Activated naive CD4-positive, alpha-beta T cell treated with anti-CD3 and anti-CD28 coated beads, Interleukin-2, amount 50 U/mL, for 24 hours (primary cell): Measurements from ENCODE around the gene CAMK4.
"Not testable (repeated sequence)": the region's sequence is repeated elsewhere in the genome, so short reads cannot be mapped to it uniquely, and the experiment has no call there.

ENCODE experiments used
- H3K27ac Mint-ChIP-seq: one replicate; pipeline ENCODE4 v1.8.0; 2021; ENCODE audit warnings: mild to moderate bottlenecking, mixed read lengths
- H3K27me3 Mint-ChIP-seq: one replicate; pipeline ENCODE4 v1.8.0; 2021; ENCODE audit warnings: mixed read lengths
- H3K36me3 Mint-ChIP-seq: one replicate; pipeline ENCODE4 v1.8.0; 2021; ENCODE audit warnings: mixed read lengths
- H3K4me1 Mint-ChIP-seq: one replicate; pipeline ENCODE4 v1.8.0; 2021; ENCODE audit warnings: mixed read lengths
- H3K4me3 Mint-ChIP-seq: one replicate; pipeline ENCODE4 v1.8.0; 2021; ENCODE audit warnings: mild to moderate bottlenecking, mixed read lengths
- H3K9me3 Mint-ChIP-seq: one replicate; pipeline ENCODE4 v1.8.0; 2021; ENCODE audit warnings: mixed read lengths

Gene CAMK4

DNA sequence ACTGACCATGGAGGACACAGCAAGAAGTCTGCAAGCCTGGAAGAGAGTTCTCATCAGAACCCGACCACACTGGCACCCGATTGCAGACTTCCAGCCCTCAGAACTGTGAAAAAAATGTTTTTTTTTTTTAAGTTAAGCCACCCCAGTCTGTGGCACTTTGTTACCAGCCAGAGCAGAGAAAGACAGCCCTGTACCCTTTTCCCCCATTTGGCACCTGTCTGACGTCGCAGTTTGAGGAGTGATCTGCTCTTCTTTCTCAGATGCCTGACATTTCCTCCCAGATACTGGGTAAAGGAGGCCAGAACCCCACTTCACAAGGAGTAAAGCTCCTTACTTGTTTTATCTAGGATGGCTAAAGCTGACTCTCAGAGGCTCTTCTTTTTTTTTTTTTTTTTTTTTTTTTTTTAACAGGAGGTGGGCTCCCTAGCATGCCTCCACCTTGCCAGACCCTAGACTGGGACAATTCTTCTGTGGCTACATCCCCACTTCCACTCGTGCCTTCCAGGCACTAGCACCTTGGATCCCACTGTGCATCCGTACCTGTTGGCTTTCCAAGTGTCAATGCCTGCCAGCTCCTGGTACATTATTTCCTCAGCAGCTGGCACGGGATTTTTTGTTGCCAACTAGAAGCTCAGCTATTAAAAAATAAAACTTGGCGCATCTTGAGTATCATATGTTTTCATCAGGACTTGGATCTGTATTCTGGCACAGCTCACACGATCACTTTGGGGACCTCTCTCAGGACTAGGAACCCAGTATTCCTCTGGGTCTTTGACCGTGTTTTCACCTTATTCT lies 14.4 kb downstream of the CAMK4 start:
- Mint-ChIP-seq H3K4me3 (peak overlapping the region; percentile 88), H3K9me3 (no peaks in the 10 kb centered on the region), H3K27ac (peak overlapping the region; percentile 99), H3K4me1 (peaks cover 99% of the 10 kb centered on the region), H3K36me3 (peaks cover 9% of the 10 kb centered on the region), H3K27me3 (no peaks in the 10 kb centered on the region)

DNA sequence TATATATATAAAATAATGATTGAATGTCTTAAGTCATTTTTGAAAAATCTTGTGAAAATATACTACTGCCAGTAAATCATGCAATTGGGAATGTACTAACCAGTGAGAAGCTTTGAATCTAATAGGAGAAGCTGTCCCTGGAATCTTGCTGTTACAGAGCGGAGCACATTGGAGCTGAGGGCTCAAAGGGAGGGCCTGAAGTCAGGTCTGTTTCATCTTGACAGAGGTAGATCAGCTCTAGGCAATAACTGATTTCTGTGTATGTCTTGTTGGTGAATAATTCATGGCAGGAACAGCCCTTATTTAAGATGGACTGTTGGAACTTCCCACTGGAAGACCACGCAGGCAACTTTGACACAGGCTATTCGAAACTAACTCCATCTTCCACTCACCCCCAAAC lies 17.5 kb downstream of the CAMK4 start:
- Mint-ChIP-seq H3K27ac (peak overlapping the region; percentile 69), H3K4me3 (peak overlapping the region; percentile 31), H3K9me3 (no peaks in the 10 kb centered on the region), H3K4me1 (peaks cover 92% of the 10 kb centered on the region), H3K36me3 (peaks cover 12% of the 10 kb centered on the region), H3K27me3 (no peaks in the 10 kb centered on the region)

DNA sequence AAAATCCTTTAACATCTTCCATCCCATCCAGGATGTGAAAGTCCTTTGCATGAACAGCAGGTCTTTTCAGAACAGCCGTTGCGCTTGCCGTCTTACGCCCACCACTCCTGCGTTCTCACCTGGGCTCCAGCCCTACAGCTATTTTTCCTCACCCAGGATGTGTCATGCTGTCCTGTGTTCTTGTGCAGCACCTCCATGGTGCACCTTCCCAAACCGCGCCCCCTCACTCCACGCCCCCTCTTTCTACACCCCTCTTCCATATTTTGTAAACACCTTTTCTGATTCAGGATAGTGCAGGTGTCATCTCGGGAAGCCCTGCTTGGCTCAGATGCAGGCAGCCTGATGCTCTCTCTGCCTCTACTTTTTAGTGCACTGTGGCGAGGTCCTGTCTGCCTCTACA lies 18.4 kb downstream of the CAMK4 start:
- H3K4me3 Mint-ChIP-seq = peak overlapping the region; percentile 34
- H3K36me3 Mint-ChIP-seq = peaks cover 9% of the 10 kb centered on the region
- peak overlapping the region; percentile 56 for H3K27ac Mint-ChIP-seq
- no peaks in the 10 kb centered on the region for H3K27me3 Mint-ChIP-seq
- H3K9me3 Mint-ChIP-seq = no peaks in the 10 kb centered on the region
- peaks cover 87% of the 10 kb centered on the region for H3K4me1 Mint-ChIP-seq

DNA sequence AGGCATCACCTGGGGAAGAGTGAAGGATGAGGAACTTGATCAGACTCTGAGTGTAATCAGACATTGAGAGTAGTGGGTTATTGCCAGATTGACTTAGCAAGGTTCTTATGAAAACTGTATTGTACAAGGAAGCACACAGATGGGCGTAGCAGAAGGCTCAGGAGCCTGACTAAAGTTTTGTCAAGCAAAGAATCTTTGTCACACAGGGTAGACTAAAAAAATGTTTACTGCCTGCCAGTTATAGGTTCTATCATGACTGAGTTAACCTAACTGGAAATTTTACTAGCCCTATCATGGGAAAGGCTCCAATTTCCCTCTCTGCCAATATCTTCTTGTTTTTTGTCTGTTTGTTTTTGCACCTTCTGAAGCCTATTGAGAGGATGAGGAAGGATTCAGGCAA lies 19.1 kb downstream of the CAMK4 start:
- Mint-ChIP-seq H3K4me1 (peaks cover 87% of the 10 kb centered on the region), H3K36me3 (peaks cover 9% of the 10 kb centered on the region), H3K27me3 (no peaks in the 10 kb centered on the region), H3K27ac (peak overlapping the region; percentile 56), H3K9me3 (no peaks in the 10 kb centered on the region), H3K4me3 (peak overlapping the region; percentile 34)

DNA sequence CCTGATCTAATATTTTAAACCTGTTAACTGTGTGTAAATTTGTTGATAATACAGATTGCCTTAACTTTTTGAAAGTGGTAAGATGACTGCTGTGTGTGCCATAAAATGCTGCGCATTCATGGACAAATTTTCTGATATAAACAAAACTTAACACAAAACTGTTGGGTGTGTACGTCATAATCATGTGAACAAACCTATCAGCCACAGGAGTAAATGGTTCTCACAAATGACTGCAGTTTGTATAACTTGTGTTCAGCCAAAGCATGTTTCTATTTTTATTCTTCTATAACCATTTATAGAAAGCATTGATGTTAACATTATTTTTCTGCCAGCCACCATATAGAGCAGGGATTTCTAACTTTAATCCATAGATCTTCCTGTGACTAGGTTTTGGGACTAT lies 21.5 kb downstream of the CAMK4 start:
- H3K27me3 Mint-ChIP-seq = no peaks in the 10 kb centered on the region
- peak overlapping the region; percentile 41 for H3K4me3 Mint-ChIP-seq
- peak overlapping the region; percentile 75 for H3K27ac Mint-ChIP-seq
- H3K4me1 Mint-ChIP-seq = peaks cover 82% of the 10 kb centered on the region
- H3K36me3 Mint-ChIP-seq = peaks cover 9% of the 10 kb centered on the region
- no peaks in the 10 kb centered on the region for H3K9me3 Mint-ChIP-seq

DNA sequence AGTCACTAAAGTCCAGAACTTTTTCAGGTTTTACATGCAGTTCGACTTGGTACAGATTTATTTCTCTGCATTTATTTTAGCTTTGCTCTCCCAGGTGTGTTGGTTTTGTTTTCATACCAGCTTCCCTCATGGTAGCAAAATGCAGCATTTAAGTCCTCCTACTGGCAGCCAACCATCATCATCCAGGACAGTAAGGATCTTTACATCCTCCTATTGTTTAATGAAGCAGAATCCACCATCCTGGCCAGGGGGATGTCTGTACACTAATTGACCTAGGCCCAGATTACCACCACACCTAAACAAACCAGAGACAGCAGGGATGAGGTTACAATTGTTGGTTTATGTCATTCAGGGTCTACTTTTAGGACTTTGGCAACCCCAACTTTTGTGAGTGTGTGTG lies 22.3 kb downstream of the CAMK4 start:
- peaks cover 83% of the 10 kb centered on the region for H3K4me1 Mint-ChIP-seq

DNA sequence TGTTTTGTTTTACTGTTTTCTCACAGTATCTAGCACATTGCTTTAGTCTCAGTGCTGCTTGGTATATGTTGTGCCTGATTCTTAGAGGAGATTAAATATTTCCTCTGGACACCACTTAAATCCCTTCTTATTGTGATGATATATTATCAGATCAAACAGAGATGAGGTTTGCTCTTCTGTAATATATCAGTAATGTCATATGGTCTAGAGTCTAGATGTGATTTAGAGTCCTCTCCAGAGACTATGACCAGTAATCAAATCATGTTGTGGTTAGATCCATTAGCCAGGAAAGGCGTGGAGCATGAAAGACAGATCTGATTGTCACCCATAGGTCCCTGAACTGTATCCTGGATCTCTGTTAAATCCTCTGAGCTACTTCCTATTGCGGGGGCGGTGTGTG lies 24.4 kb downstream of the CAMK4 start:
- Mint-ChIP-seq H3K27ac (peak overlapping the region; percentile 88), H3K4me1 (peaks cover 83% of the 10 kb centered on the region), H3K27me3 (no peaks in the 10 kb centered on the region), H3K9me3 (no peaks in the 10 kb centered on the region), H3K4me3 (peak overlapping the region; percentile 45), H3K36me3 (peaks cover 11% of the 10 kb centered on the region)

More for the DNA sequence above, 22.3 kb downstream of the CAMK4 start:
- Mint-ChIP-seq H3K9me3 (no peaks in the 10 kb centered on the region), H3K36me3 (peaks cover 9% of the 10 kb centered on the region), H3K4me3 (peak overlapping the region; percentile 41), H3K27me3 (no peaks in the 10 kb centered on the region), H3K27ac (peak overlapping the region; percentile 56)

DNA sequence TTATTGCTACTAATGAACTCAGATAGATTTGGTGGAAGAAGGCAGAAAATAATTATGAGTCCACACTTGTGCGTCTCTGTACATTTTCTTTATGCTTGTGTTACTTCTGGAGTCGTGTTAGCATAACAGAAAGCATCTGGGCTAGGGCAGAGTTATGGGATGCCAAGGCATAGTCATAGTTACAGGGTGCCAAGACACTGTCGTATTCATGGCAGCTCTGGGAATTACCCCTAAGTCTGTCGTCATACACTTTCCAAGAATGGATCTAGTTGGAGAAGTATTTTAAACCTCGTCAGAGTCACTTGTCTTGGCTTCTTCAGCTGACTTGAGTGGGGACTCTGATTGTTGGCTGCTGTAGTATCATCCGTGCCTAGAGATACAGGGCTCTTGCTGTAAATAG lies 27.7 kb downstream of the CAMK4 start:
- peaks cover 86% of the 10 kb centered on the region for H3K4me1 Mint-ChIP-seq
- H3K27ac Mint-ChIP-seq = peak overlapping the region; percentile 91
- no peaks in the 10 kb centered on the region for H3K27me3 Mint-ChIP-seq
- H3K9me3 Mint-ChIP-seq = no peaks in the 10 kb centered on the region
- H3K4me3 Mint-ChIP-seq = peak overlapping the region; percentile 24
- peaks cover 6% of the 10 kb centered on the region for H3K36me3 Mint-ChIP-seq

DNA sequence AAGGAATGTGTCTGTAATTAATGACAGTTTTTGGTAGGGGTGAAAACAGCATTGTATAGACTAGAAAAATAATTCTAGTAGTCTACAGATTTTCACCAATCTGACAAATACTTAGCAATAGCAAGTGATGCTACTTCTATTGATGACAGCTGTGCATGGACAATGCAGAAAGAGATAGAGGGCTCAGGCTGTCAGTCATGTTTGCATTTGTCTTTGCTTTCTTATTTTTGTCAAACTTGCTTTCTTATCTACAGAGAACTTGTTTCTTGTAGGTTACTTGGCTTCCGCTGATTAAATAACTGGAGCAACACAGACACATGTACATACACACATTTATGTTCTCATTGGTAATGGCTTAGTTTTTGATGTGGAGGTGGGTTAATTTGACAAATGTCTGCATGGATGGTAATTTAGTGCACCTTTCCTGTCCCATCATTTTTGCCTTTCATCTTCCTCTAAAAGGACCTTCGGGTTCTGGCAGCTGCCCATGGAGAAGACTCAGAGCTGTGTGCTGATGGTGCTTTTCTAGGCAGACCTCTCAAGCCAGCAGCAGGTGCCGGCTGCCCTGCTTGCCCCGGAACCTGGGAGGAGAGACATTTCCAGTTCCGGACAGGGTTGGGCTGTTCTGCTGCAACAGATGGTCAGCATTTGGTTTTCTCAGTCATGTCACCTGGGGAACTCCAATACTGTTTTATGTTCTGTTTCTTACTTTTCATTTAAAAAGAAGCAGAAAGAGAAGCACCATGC lies 28.8 kb downstream of the CAMK4 start:
- H3K4me3 Mint-ChIP-seq = peak overlapping the region; percentile 74
- H3K36me3 Mint-ChIP-seq = peaks cover 13% of the 10 kb centered on the region
- no peaks in the 10 kb centered on the region for H3K9me3 Mint-ChIP-seq
- no peaks in the 10 kb centered on the region for H3K27me3 Mint-ChIP-seq
- peaks cover 91% of the 10 kb centered on the region for H3K4me1 Mint-ChIP-seq
- H3K27ac Mint-ChIP-seq = peak overlapping the region; percentile 91

DNA sequence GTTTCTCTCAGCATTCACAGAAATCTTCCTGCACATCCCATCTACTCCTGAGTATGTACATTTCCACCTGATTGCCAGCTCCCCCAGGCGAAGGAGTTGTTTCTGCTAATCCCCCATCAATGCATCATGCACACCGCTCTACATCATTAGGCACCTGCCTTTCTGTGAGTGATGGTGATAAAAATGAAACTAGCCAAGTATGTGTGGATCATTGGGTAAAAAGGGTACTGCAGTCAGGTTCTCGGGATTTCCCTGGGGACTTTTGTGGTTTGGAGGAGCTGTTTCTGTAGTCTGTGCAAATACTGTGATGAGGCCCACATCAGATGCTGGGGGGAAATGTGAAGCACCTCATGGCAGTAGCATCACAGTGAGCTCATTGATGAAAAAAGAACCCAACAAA lies 30.4 kb downstream of the CAMK4 start:
- H3K36me3 Mint-ChIP-seq = peaks cover 18% of the 10 kb centered on the region
- no peaks in the 10 kb centered on the region for H3K27me3 Mint-ChIP-seq
- peak overlapping the region; percentile 98 for H3K27ac Mint-ChIP-seq
- H3K4me1 Mint-ChIP-seq = peaks cover 83% of the 10 kb centered on the region
- peak overlapping the region; percentile 73 for H3K4me3 Mint-ChIP-seq
- no peaks in the 10 kb centered on the region for H3K9me3 Mint-ChIP-seq

DNA sequence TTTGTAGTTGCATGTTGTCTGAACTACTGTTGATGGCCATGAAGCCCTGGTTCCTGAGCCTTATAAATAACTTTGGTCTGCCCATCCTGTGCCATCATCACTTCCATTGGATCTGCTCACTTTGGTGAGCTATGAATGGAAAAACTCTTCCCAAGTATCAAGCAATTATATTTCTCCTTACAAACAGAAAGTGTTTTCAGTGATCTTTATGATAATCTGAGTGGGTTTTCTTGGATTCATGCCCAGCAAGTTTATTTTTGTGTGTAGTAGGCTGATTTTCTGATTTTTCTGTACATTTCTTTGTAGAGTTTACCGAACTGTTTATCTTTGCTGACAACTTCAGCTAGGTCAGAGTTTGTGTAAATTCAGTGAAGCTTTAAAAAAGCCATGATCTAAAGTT lies 31.0 kb downstream of the CAMK4 start:
- Mint-ChIP-seq H3K4me1 (peaks cover 78% of the 10 kb centered on the region), H3K4me3 (peak overlapping the region; percentile 73), H3K27ac (peak overlapping the region; percentile 98), H3K36me3 (peaks cover 18% of the 10 kb centered on the region), H3K9me3 (no peaks in the 10 kb centered on the region), H3K27me3 (no peaks in the 10 kb centered on the region)

DNA sequence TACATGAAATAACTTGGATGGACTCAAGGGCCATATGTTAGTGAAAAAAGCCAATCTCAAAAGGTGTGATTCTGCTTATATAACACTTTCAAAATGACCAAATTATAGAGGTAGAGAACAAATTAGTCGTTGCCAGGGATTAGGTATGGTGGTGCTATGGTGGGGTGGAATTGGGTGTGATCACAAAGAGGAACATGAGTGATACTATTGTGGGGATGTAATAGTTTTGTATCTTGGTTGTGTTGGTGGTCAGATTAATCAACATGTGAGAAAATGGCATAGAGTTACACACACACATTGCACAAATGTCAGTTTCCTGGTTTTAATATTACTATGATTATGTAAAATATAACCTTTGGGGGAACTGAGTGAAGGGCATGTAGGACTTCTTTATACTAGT lies 31.9 kb downstream of the CAMK4 start:
- peak overlapping the region; percentile 98 for H3K27ac Mint-ChIP-seq
- peaks cover 18% of the 10 kb centered on the region for H3K36me3 Mint-ChIP-seq
- peak overlapping the region; percentile 73 for H3K4me3 Mint-ChIP-seq
- H3K4me1 Mint-ChIP-seq = peaks cover 69% of the 10 kb centered on the region
- H3K27me3 Mint-ChIP-seq = no peaks in the 10 kb centered on the region
- no peaks in the 10 kb centered on the region for H3K9me3 Mint-ChIP-seq

DNA sequence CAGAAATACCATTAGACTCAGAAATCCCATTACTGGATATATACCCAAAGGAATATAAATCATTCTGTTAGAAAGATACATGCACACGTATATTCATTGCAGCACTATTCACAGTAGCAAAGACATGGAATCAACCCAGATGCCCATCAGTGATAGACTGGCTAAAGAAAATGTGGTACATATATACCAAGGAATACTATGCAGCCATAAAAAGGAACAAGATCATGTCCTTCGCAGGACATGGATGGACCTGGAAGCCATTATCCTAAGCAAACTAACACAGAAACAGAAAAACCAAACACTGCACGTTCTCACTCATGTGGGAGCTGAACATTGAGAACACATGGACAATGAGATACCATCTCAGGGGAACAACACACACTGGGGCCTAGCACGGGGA lies 33.4 kb downstream of the CAMK4 start:
- H3K27me3 Mint-ChIP-seq, H3K4me3 Mint-ChIP-seq, H3K9me3 Mint-ChIP-seq: not testable (repeated sequence)
- H3K4me1 Mint-ChIP-seq = peaks cover 54% of the 10 kb centered on the region
- peak overlapping the region; percentile 71 for H3K27ac Mint-ChIP-seq
- H3K36me3 Mint-ChIP-seq = peaks cover 17% of the 10 kb centered on the region

DNA sequence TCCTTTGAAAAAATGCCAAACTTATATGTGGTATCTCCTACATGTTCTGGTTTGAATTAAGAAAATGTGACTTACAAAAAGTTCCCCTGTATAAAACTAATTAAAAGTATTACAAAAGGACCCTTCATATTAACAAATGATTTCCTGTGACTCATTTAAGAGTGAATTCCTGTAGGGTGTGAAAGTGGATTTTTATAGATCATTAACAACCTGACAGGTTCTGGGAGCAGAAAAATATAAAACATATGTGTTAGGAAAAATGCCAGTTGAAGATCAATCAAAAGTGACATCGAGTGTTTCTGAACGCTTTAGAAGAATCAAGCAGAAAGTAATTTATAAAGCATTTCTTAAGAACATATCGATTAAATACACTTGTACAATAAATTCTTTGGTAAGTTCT lies 35.5 kb downstream of the CAMK4 start:
- Mint-ChIP-seq H3K4me3 (no peak overlapping the region), H3K27me3 (no peaks in the 10 kb centered on the region), H3K9me3 (peaks cover 4% of the 10 kb centered on the region), H3K36me3 (peaks cover 23% of the 10 kb centered on the region), H3K4me1 (peaks cover 36% of the 10 kb centered on the region), H3K27ac (peak overlapping the region; percentile 31)

DNA sequence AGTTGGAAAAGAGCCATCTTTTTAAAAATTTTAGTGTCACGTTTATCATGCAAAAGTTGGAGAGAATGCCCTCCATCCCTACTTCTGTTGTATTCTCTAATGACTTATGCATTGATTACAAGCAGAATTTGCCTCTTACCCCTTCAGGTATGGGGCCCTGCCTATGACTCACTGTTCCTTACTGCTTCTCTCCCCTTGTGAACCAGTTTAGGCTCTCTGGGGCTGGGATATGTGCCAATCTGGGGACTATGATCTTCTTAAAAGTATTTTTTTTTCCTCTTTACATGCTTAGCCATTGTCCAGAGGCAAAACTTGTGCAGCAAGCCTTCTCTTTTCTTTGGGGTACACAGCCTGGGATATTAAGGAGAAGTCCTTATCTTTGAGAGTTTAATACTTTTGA lies 37.4 kb downstream of the CAMK4 start:
- H3K4me3 Mint-ChIP-seq = no peak overlapping the region
- peaks cover 18% of the 10 kb centered on the region for H3K4me1 Mint-ChIP-seq
- H3K27me3 Mint-ChIP-seq = no peaks in the 10 kb centered on the region
- H3K36me3 Mint-ChIP-seq = peaks cover 31% of the 10 kb centered on the region
- peaks cover 4% of the 10 kb centered on the region for H3K9me3 Mint-ChIP-seq
- no peak overlapping the region for H3K27ac Mint-ChIP-seq

DNA sequence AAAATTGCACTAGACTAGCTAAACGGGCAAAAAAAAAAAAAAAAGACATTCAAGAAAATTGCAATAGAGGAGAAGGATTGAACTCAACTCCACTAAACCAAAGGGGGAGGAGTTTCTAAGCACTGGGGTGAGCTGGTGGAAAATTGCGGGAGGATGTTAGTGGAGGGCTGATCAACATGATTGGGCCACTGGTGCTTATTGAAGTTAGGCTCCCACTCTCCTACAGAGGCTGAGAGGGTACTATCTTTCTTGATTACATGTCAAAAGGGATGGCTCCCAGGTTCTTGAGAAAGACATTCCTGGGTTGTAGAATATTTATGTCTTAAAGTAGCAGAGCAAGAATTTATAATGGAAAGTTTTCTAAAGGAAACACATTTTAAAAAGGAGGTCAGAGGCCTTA lies 38.0 kb downstream of the CAMK4 start:
- Mint-ChIP-seq H3K36me3 (peaks cover 26% of the 10 kb centered on the region), H3K9me3 (peaks cover 4% of the 10 kb centered on the region), H3K4me1 (peaks cover 13% of the 10 kb centered on the region), H3K27ac (no peak overlapping the region), H3K27me3 (no peaks in the 10 kb centered on the region), H3K4me3 (no peak overlapping the region)
